ENCODE results near the gene PPP1R26.
"Not testable (repeated sequence)": the region's sequence is repeated elsewhere in the genome, so short reads cannot be mapped to it uniquely, and the experiment has no call there.

Gene PPP1R26

DNA sequence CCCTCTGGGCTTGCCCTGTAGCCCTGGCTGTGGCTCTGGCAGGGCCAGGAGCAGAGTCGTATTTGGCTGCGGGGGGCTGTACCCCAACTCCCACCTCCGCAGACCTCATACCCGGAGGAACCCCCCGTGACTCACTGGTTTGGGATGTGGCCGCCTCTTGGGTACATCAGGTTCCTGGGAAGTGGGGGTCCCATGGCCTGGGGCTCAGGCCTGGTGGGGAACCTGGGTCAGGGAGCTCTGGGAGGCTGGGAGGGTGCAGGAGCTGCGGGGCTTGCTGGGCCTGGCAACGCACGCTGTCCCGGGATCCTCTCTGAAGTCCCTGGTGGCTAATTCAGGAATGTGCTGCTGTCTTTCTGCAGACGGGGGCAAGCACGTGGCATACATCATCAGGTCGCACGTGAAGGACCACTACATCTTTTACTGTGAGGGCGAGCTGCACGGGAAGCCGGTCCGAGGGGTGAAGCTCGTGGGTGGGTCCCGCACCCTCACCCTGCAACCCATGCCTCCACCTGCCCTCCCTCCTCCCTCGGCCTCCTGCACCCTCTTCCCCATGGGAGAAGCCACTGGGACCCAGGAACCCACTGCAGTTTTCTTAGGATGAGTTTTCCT is 44.0 kb downstream of the PPP1R26 start:
- DNase-seq, result no peak

DNA sequence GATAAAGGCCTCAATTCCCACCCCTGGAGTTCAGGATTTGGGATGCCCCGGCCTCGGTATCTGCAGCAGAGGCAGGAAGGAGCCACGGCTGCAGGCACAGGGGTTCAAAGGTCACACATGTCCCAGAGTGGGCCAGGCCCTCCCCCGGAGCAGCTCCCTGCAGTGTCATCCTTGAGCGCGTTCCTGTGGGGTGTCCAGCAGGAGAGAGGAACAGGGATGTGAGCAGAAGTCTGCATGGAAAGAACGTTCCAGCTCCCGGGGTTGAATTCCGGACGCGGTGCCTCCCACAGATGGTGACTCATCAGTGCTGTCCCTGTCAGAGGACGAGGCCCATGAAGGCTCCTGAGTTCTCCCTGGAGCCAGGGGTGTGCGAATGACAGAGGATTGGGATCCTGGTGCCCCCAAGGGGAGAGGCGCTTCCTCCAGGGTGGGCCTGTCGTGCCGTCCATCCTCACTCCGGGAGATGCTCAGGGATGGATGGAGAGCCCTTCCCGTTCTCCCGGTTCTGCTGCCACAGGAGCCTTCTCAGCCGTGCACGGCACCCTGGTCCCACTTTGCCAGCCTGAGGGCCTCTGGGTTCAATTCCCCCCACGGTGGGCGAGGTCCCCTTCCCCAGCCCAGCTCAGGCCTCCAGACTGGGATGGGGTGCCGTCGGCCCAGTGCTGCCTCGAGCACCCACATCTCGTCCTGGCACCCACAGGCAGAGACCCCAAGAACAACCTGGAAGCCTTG is 44.7 kb downstream of the PPP1R26 start:
- DNase-seq, result no peak

- no peak for DNase-seq
Measured at GRCh38 chr9:135525241-135526088, 45.9 kb downstream of the PPP1R26 start.

DNA sequence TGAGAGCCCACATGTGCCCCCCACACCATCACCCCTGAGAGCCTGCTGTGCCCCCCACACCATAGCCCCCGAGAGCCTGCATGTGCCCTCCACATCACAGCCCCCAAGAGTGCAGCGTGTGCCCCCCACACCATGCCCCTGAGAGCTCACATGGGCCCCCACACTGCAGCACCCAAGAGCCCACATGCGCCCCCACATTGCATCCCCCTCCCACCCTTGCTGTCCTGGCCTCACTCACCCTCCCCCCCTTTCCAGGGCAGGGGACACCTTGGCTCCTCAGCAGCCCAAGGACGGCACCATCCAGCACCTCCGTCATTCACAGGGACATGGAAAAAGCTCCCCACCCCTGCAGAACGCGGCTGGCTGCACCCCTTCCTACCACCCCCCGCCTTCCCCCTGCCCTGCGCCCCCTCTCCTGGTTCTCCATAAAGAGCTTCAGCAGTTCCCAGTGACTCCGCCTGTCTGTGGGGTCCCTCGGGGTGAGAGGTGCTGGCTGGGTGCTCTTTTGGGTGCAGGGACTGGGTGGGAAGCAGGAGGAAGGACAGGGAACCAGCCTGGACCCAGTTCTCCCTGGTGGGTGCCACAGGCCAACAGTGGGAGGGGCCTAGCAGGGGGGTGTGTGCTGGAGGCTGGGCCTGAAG is 46.6 kb downstream of the PPP1R26 start:
- no peak for DNase-seq

GRCh38 chr9:135526730-135527571 is 47.4 kb downstream of the PPP1R26 start:
- DNase-seq, result no peak

DNA sequence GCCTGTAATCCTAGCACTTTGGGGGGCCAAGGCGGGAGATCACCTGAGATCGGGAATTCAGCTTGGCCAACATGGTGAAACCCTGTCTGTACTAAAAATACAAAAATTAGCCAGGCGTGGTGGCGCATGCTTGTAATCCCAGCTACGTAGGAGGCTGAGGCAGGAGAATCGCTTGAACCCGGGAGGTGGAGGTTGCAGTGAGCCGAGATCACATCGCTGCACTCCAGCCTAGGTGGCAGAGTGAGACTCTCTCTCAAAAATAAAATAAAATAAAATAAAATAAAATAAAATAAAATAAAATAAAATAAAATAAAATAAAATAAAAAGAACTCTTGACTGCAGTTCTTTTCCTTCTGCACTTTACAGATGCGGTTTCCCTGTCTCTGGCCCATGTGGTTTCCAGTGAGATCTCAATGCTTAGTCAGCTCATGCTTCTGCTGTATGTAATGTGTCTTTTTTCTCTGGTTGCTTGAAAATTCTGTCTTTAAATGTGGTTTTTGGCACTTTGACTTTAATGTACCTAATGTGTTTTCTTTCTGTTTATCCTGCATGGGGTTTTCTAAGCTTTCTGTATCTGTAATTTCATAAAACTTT is 49.4 kb downstream of the PPP1R26 start:
- DNase-seq, result not testable (repeated sequence)

GRCh38 chr9:135530146-135530545 is 50.6 kb downstream of the PPP1R26 start:
- no peak for DNase-seq

DNA sequence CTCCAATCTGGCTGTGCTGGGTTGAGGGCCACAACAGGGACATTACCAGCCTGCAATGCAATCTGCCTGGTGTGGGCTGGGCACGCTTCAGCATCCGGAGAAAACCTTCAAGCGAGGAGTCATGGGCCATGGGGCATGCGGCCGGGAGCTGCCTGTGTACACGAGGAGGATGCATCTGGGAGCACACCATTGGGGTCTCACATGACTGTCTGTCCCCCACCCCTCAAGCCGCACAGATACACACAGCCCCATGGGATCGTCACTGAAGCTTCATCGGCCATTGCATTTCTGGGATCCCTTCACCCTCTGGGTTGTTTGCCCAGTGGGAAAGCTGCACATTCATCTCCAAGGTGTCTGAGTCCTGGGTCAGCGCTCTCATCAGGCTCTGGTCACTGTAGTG is 51.5 kb downstream of the PPP1R26 start:
- DNase-seq, result no peak

DNA sequence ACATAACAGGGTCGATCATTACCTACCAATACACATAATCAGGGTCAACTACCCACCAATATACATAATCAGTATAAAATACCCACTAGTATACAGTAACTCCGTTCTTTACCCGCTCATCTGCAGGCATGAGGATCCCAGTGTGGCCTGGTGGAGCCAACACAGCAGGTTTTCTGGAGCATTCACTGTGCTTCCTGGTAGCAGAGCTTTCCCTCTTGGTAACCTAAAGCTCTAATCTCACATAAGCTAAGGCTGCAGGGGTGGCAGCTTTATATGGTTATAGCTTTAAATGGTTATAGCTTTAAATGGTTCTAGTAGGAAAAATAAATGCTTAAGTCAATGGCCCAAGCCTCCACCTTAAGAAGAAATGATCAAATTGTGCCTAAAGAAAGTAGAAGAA is 53.5 kb downstream of the PPP1R26 start:
- no peak for DNase-seq

- no peak for DNase-seq
Measured at GRCh38 chr9:135533674-135534073, 54.1 kb downstream of the PPP1R26 start.

DNA sequence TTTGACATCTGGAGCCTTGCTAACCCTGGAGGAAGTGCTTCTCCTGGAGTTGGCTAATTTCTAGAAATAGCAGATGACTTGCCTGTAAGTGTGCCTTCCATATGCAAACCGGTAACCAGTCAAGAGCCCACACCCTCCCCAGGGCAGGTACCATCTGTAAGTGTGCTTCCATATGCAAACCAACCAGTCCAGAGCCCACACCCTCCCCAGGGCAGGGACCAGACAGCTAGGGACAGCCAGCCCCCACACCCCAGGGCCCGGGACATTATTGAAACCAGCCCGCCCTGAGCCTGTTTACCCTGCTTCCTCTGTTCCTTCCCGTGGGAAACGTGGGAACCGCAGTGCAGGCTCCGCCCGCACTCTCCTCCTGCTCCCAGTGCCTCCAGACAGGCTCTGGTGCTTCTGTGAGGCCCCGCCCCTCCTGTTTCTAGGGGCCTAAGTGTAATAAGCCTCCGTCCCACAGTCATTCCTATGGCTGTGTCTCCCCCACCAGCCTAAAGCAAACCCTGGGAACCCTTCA is 54.7 kb downstream of the PPP1R26 start:
- DNase-seq, result not testable (repeated sequence)

GRCh38 chr9:135534826-135535225 is 55.2 kb downstream of the PPP1R26 start:
- DNase-seq, result not testable (repeated sequence)

- DNase-seq, result not testable (repeated sequence)
Measured at GRCh38 chr9:135535631-135536030, 56.0 kb downstream of the PPP1R26 start.

- no peak for DNase-seq
Measured at GRCh38 chr9:135536216-135536615, 56.6 kb downstream of the PPP1R26 start.

Measured in NCI-H524 (cell line).